Measurements from ENCODE around the gene PCDHA5.

Gene PCDHA5

GRCh38 chr5:140869555-140869886 lies 48.1 kb downstream of the PCDHA5 start:
- ATAC-seq, result no peak
- TF ChIP-seq, protein P1, sequence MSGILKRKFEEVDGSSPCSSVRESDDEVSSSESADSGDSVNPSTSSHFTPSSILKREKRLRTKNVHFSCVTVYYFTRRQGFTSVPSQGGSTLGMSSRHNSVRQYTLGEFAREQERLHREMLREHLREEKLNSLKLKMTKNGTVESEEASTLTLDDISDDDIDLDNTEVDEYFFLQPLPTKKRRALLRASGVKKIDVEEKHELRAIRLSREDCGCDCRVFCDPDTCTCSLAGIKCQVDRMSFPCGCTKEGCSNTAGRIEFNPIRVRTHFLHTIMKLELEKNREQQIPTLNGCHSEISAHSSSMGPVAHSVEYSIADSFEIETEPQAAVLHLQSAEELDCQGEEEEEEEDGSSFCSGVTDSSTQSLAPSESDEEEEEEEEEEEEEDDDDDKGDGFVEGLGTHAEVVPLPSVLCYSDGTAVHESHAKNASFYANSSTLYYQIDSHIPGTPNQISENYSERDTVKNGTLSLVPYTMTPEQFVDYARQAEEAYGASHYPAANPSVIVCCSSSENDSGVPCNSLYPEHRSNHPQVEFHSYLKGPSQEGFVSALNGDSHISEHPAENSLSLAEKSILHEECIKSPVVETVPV (CRISPR knock-in tag; IDR thresholded peaks at IDR 0.05), result no peak
- TF ChIP-seq PPARA (CRISPR knock-in tag; IDR thresholded peaks at IDR 0.05; ENCODE audit: borderline replicate concordance), result no peak
- TF ChIP-seq ISL1 (CRISPR knock-in tag; IDR thresholded peaks at IDR 0.05), result no peak
- TF ChIP-seq SNAI2 (CRISPR knock-in tag; IDR thresholded peaks at IDR 0.05), result no peak
- no peak for TF ChIP-seq BACH2 (CRISPR knock-in tag; IDR thresholded peaks at IDR 0.05; ENCODE audit: borderline replicate concordance)
- TF ChIP-seq ZC3H10 (CRISPR knock-in tag; IDR thresholded peaks at IDR 0.05), result no peak
- TF ChIP-seq TOX (CRISPR knock-in tag; IDR thresholded peaks at IDR 0.05; ENCODE audit: borderline replicate concordance), result no peak

DNA sequence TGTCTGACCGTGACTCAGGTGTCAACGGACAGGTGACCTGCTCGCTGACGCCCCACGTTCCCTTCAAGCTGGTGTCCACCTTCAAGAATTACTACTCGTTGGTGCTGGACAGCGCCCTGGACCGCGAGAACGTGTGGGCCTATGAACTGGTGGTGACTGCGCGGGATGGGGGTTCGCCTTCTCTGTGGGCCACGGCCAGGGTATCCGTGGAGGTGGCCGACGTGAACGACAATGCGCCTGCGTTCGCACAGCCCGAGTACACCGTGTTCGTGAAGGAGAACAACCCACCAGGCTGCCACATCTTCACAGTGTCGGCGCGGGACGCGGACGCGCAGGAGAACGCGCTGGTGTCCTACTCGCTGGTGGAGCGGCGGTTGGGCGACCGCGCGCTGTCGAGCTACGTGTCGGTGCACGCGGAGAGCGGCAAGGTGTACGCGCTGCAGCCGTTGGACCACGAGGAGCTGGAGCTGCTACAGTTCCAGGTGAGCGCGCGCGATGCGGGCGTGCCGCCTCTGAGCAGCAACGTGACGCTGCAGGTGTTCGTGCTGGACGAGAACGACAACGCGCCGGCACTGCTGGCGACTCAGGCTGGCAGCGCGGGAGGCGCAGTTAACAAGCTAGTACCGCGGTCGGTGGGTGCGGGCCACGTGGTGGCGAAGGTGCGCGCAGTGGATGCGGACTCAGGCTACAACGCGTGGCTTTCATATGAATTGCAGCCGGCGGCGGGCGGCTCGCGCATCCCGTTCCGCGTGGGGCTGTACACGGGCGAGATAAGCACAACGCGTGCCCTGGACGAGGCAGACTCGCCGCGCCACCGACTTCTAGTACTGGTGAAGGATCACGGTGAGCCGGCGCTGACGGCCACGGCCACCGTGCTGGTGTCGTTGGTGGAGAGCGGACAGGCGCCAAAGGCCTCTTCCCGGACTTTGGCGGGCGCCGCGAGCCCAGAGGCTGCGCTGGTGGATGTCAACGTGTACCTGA lies 49.1 kb downstream of the PCDHA5 start:
- ATAC-seq, result no peak
- TF ChIP-seq, protein P2, sequence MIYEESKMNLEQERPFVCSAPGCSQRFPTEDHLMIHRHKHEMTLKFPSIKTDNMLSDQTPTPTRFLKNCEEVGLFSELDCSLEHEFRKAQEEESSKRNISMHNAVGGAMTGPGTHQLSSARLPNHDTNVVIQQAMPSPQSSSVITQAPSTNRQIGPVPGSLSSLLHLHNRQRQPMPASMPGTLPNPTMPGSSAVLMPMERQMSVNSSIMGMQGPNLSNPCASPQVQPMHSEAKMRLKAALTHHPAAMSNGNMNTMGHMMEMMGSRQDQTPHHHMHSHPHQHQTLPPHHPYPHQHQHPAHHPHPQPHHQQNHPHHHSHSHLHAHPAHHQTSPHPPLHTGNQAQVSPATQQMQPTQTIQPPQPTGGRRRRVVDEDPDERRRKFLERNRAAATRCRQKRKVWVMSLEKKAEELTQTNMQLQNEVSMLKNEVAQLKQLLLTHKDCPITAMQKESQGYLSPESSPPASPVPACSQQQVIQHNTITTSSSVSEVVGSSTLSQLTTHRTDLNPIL (CRISPR knock-in tag; IDR thresholded peaks at IDR 0.05; ENCODE audit: low read depth), result no peak
- TF ChIP-seq, protein P1 (CRISPR knock-in tag; IDR thresholded peaks at IDR 0.05), result no peak
- TF ChIP-seq ZNF8 (CRISPR knock-in tag; IDR thresholded peaks at IDR 0.05) (no peak), RARB (CRISPR knock-in tag; IDR thresholded peaks at IDR 0.05) (no peak), ISL1 (CRISPR knock-in tag; IDR thresholded peaks at IDR 0.05) (no peak), GLIS3 (CRISPR knock-in tag; IDR thresholded peaks at IDR 0.05) (no peak), ZNF70 (CRISPR knock-in tag; IDR thresholded peaks at IDR 0.05) (no peak), ZNF565 (CRISPR knock-in tag; conservative IDR thresholded peaks at IDR 0.05; ENCODE audit: low read depth) (no peak), ZC3H10 (CRISPR knock-in tag; IDR thresholded peaks at IDR 0.05) (no peak), PATZ1 (CRISPR knock-in tag; IDR thresholded peaks at IDR 0.05; ENCODE audit: borderline replicate concordance) (no peak), TOX (CRISPR knock-in tag; IDR thresholded peaks at IDR 0.05; ENCODE audit: borderline replicate concordance) (no peak), ZFP3 (CRISPR knock-in tag; IDR thresholded peaks at IDR 0.05) (no peak), BACH2 (CRISPR knock-in tag; IDR thresholded peaks at IDR 0.05; ENCODE audit: borderline replicate concordance) (no peak), ZFP30 (CRISPR knock-in tag; IDR thresholded peaks at IDR 0.05) (no peak), PPARA (CRISPR knock-in tag; IDR thresholded peaks at IDR 0.05; ENCODE audit: borderline replicate concordance) (no peak), ARNTL (CRISPR knock-in tag; IDR thresholded peaks at IDR 0.05; ENCODE audit: borderline replicate concordance, low read depth) (no peak), ESRRG (CRISPR knock-in tag; IDR thresholded peaks at IDR 0.05) (no peak)
- TF ChIP-seq, protein P3, sequence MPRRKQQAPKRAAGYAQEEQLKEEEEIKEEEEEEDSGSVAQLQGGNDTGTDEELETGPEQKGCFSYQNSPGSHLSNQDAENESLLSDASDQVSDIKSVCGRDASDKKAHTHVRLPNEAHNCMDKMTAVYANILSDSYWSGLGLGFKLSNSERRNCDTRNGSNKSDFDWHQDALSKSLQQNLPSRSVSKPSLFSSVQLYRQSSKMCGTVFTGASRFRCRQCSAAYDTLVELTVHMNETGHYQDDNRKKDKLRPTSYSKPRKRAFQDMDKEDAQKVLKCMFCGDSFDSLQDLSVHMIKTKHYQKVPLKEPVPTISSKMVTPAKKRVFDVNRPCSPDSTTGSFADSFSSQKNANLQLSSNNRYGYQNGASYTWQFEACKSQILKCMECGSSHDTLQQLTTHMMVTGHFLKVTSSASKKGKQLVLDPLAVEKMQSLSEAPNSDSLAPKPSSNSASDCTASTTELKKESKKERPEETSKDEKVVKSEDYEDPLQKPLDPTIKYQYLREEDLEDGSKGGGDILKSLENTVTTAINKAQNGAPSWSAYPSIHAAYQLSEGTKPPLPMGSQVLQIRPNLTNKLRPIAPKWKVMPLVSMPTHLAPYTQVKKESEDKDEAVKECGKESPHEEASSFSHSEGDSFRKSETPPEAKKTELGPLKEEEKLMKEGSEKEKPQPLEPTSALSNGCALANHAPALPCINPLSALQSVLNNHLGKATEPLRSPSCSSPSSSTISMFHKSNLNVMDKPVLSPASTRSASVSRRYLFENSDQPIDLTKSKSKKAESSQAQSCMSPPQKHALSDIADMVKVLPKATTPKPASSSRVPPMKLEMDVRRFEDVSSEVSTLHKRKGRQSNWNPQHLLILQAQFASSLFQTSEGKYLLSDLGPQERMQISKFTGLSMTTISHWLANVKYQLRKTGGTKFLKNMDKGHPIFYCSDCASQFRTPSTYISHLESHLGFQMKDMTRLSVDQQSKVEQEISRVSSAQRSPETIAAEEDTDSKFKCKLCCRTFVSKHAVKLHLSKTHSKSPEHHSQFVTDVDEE (CRISPR knock-in tag; IDR thresholded peaks at IDR 0.05), result no peak
